AG09309 (cell line): ENCODE data around the gene COL1A2.
A peak's percentile ranks its signal among the peaks of the same experiment; 100 is the strongest.

Experiments
- DNase-seq: peaks from one replicate; pipeline ENCODE4 v3.0.0-alpha.2; 2010; ENCODE audit warnings: low read depth
- H3K4me3 ChIP-seq: 2 replicates; pipeline ENCODE4 v1.5.1; 2011; ENCODE audit warnings: mild to moderate bottlenecking, low read depth, low read length, moderate library complexity; ENCODE audit not compliant: control insufficient read depth
- CTCF ChIP-seq: IDR thresholded peaks from 2 replicates; pipeline ENCODE4 v1.5.1; 2011; ENCODE audit warnings: mild to moderate bottlenecking, low read depth, low read length, inconsistent platforms; ENCODE audit not compliant: insufficient read depth, control insufficient read depth; ENCODE audit errors: missing control alignments

COL1A2 gene

GRCh38 chr7:94421681-94422080 is 27.0 kb downstream of the COL1A2 start:
- TF ChIP-seq CTCF, result no peak
- H3K4me3 ChIP-seq, result no peak overlapping the region

GRCh38 chr7:94422136-94422535 is 27.4 kb downstream of the COL1A2 start:
- no peak for TF ChIP-seq CTCF
- DNase-seq, result no peak
- H3K4me3 ChIP-seq, result no peak overlapping the region

More at GRCh38 chr7:94421681-94422080, 27.0 kb downstream of the COL1A2 start:
- DNase-seq, result no peak

GRCh38 chr7:94422827-94423460 is 28.2 kb downstream of the COL1A2 start:
- no peak for DNase-seq
- no peak for TF ChIP-seq CTCF
- H3K4me3 ChIP-seq, result no peak overlapping the region

- DNase-seq, result peak; percentile 80
- H3K4me3 ChIP-seq, result no peak overlapping the region
- TF ChIP-seq CTCF, result no peak
Measured at GRCh38 chr7:94423863-94424735, 29.4 kb downstream of the COL1A2 start.

- H3K4me3 ChIP-seq, result no peak overlapping the region
- TF ChIP-seq CTCF, result no peak
- DNase-seq, result no peak
Measured at GRCh38 chr7:94425546-94425945, 30.9 kb downstream of the COL1A2 start.

GRCh38 chr7:94426980-94427875 is 32.5 kb downstream of the COL1A2 start:
- no peak overlapping the region for H3K4me3 ChIP-seq
- no peak for TF ChIP-seq CTCF
- no peak for DNase-seq
